CD4-positive, alpha-beta memory T cell (primary cell): ENCODE measurements around the gene MYLK. TPM values are rescaled to one million over a fixed set of nuclear protein-coding genes. Genes with fewer than 3 reads are reported as not detected.
"Not testable (repeated sequence)": the region's sequence is repeated elsewhere in the genome, so short reads cannot be mapped to it uniquely, and the experiment has no call there.

Experiments used
- CTCF ChIA-PET: fragments of 350-600 bp; sonication (Branson Sonifier 250); formaldehyde crosslinking; loops from one replicate; lab custom pipeline; 2021; ENCODE audit warnings: inconsistent platforms; ENCODE audit not compliant: partially characterized antibody; lab: Charles Lee
- POLR2A ChIA-PET: fragments of 350-600 bp; sonication (Branson Sonifier 250); formaldehyde crosslinking; loops from one replicate; lab custom pipeline; 2021; ENCODE audit not compliant: partially characterized antibody; lab: Charles Lee
- DNase-seq, 5 donors: peaks; one replicate each; pipeline versions ENCODE4 v3.0.0 to v3.0.0-alpha.2; 2020 to 2022; ENCODE audit warnings: mixed read lengths in 1 of 5
- H3K27ac ChIP-seq: one replicate; pipeline ENCODE4 v1.7.0; 2013; ENCODE audit warnings: low read depth, low read length
- H3K27me3 ChIP-seq: 2 replicates; pipeline ENCODE4 v1.7.0; 2013; ENCODE audit warnings: mild to moderate bottlenecking, low read length, moderate library complexity; ENCODE audit not compliant: insufficient read depth
- H3K36me3 ChIP-seq: 2 replicates; pipeline ENCODE4 v1.7.0; 2013; ENCODE audit warnings: mild to moderate bottlenecking, low read length, moderate library complexity; ENCODE audit not compliant: insufficient read depth
- H3K4me1 ChIP-seq: 2 replicates; pipeline ENCODE4 v1.7.0; 2013; ENCODE audit warnings: mild to moderate bottlenecking, low read length, moderate library complexity; ENCODE audit not compliant: insufficient read depth
- H3K4me3 ChIP-seq, 2 donors: one replicate each; pipeline ENCODE4 v1.7.0; 2013; ENCODE audit warnings: low read length in 2 of 2, mild to moderate bottlenecking in 1 of 2
- H3K9me3 ChIP-seq, 2 donors: one replicate each; pipeline ENCODE4 v1.7.0; 2013; ENCODE audit warnings: low read length in 2 of 2, control low read depth in 1 of 2; ENCODE audit not compliant: control insufficient read depth in 1 of 2
- H3K27ac Mint-ChIP-seq, 7 donors: one replicate each; pipeline ENCODE4 v1.8.0; 2020 to 2021; ENCODE audit warnings: mixed read lengths in 7 of 7, mild to moderate bottlenecking in 6 of 7, inconsistent platforms in 3 of 7, moderate library complexity in 3 of 7
- H3K27me3 Mint-ChIP-seq, 2 donors: one replicate each; pipeline ENCODE4 v1.8.0; 2020 to 2021; ENCODE audit warnings: mixed read lengths in 2 of 2
- H3K36me3 Mint-ChIP-seq, 2 donors: one replicate each; pipeline ENCODE4 v1.8.0; 2020 to 2021; ENCODE audit warnings: mixed read lengths in 2 of 2, inconsistent platforms in 1 of 2, mild to moderate bottlenecking in 1 of 2
- H3K4me1 Mint-ChIP-seq, 4 donors: one replicate each; pipeline ENCODE4 v1.8.0; 2020 to 2021; ENCODE audit warnings: mixed read lengths in 4 of 4, mild to moderate bottlenecking in 1 of 4
- H3K4me3 Mint-ChIP-seq, 8 donors: one replicate each; pipeline ENCODE4 v1.8.0; 2020 to 2021; ENCODE audit warnings: mixed read lengths in 8 of 8, mild to moderate bottlenecking in 7 of 8, moderate library complexity in 6 of 8, inconsistent platforms in 3 of 8
- H3K9me3 Mint-ChIP-seq, 8 donors: one replicate each; pipeline ENCODE4 v1.8.0; 2020 to 2021; ENCODE audit warnings: mixed read lengths in 8 of 8, mild to moderate bottlenecking in 5 of 8, inconsistent platforms in 3 of 8, moderate library complexity in 1 of 8
- intact Hi-C: fragments of 100-400 bp; cut with micrococcal nuclease; formaldehyde crosslinking; loops from one replicate; pipeline ENCODE4 v1.15.1; 2023
- polyA plus RNA-seq, 2 donors: library from polyadenylated mRNA; unstranded; fragments of 300-500 nt; fragmentation: Illumina TruSeq; gene quantifications; one replicate each; pipeline ENCODE4 v1.2.3, GENCODE V29; 2021
- total RNA-seq, 2 experiments: library from RNA; stranded (reverse); gene quantifications; one replicate each; pipeline ENCODE4 v1.2.3, GENCODE V29; 2021

Gene MYLK
- total and polyA plus RNA-seq, 4 experiments from 2014 or later, result 0.18 TPM; not detected in 3

GRCh38 chr3:123702057-123702456 lies 182.1 kb downstream of the MYLK start:
- H3K9me3 ChIP-seq, H3K36me3 Mint-ChIP-seq, H3K4me1 Mint-ChIP-seq, H3K36me3 ChIP-seq, H3K27me3 Mint-ChIP-seq, H3K4me1 ChIP-seq, intact Hi-C loops, POLR2A ChIA-PET, H3K27ac ChIP-seq, H3K9me3 Mint-ChIP-seq, H3K4me3 Mint-ChIP-seq, H3K27ac Mint-ChIP-seq, H3K27me3 ChIP-seq, H3K4me3 ChIP-seq: not testable (repeated sequence)
- peak in 1 of 5 donors; percentile 2 for DNase-seq
- CTCF ChIA-PET, result interaction anchor here (1.4 kb wide), 1 partner anchor 21 kb away, joined by 3 read pairs; no protein-coding TSS in a partner anchor

DNA sequence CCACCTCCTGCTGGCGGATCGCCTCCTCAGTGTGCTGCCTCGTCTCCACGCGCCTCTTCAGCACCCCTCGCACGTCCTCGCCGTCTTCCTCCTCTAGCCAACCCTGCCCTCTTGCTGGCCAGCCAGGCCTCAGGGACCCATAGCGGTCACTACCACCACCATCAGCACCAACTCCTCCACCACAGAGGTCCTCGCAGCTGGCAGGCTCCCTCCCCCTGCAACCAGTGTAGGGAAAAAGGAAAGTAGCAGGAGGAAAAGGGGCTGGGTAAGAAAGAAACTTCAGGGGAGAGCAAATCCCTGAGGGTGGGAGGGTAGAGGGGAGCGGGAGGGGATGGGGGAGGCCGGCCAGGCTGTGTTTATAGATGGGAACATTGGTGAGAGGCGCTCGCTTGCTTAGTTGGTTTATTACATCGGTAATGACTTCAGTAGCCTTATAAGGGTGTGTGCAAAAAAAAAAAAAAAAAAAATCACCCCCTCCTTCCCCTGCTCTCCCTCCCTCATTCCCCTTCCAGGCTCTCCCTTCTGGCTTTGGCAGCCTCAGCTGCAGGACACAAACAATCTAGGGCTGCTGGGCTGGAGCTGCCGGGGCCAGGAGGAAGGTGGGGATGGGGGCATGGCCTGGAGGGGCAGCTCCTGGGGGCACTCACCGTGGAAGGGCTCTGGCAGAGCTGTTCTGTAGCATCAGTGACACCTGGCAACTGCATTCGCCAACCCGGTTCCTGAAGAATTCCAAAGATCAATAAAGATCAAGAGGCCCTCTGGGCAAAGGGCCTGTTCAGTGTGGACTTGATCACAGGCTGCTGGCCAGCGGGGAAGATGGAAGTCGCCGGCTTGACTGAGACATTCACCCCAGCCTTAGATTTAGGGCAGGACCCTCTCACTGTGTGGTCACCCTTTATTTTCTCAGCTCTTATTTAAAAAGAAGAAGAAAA lies 183.1 kb downstream of the MYLK start:
- POLR2A ChIA-PET, result no interaction called here
- no peaks in the 10 kb centered on the region for H3K36me3 Mint-ChIP-seq
- Histone ChIP-seq H3K4me1 (no peaks in the 10 kb centered on the region), H3K27me3 (no peaks in the 10 kb centered on the region), H3K36me3 (no peaks in the 10 kb centered on the region), H3K9me3 (no peaks in the 10 kb centered on the region), H3K4me3 (no peak overlapping the region), H3K27ac (no peak overlapping the region)
- H3K4me1 Mint-ChIP-seq, result no peaks in the 10 kb centered on the region
- no peak overlapping the region for H3K27ac Mint-ChIP-seq
- no peak for DNase-seq
- no peak overlapping the region for H3K4me3 Mint-ChIP-seq
- CTCF ChIA-PET, result interaction anchor here (1.4 kb wide), 1 partner anchor 22 kb away, joined by 3 read pairs; no protein-coding TSS in a partner anchor
- H3K27me3 Mint-ChIP-seq, result peaks cover 2 to 3% of the 10 kb centered on the region in 2 donors
- intact Hi-C loops, result no loop called here
- no peaks in the 10 kb centered on the region for H3K9me3 Mint-ChIP-seq

DNA sequence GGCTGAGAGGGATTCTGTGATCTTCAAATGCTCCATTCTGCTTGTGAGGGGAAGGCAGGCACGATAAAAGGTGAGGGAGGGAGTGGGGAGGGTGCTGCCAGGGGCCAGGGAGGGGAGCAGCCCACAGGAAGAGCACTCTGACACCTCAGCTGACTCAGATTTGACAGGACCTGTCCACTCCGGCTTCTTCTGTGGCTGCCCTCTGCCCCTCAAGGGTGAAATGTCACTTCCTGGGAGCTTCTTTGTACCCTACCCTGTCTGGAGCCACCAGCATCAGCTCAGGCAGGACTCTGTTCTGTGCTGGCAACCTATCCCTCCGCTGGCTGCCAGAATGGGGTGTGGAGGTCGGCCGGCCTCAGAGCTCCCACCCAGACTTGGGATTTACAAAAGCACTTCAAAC lies 185.3 kb downstream of the MYLK start:
- Histone ChIP-seq H3K36me3 (no peaks in the 10 kb centered on the region), H3K27me3 (no peaks in the 10 kb centered on the region), H3K4me3 (no peak overlapping the region), H3K27ac (no peak overlapping the region), H3K9me3 (no peaks in the 10 kb centered on the region), H3K4me1 (no peaks in the 10 kb centered on the region)
- intact Hi-C loops, result no loop called here
- no peaks in the 10 kb centered on the region for H3K4me1 Mint-ChIP-seq
- ChIA-PET POLR2A (no interaction called here), CTCF (no interaction called here)
- H3K27me3 Mint-ChIP-seq, result peaks cover 2 to 6% of the 10 kb centered on the region in 2 donors
- no peak overlapping the region for H3K4me3 Mint-ChIP-seq
- H3K36me3 Mint-ChIP-seq, result no peaks in the 10 kb centered on the region
- no peaks in the 10 kb centered on the region for H3K9me3 Mint-ChIP-seq
- no peak for DNase-seq
- H3K27ac Mint-ChIP-seq, result no peak overlapping the region

DNA sequence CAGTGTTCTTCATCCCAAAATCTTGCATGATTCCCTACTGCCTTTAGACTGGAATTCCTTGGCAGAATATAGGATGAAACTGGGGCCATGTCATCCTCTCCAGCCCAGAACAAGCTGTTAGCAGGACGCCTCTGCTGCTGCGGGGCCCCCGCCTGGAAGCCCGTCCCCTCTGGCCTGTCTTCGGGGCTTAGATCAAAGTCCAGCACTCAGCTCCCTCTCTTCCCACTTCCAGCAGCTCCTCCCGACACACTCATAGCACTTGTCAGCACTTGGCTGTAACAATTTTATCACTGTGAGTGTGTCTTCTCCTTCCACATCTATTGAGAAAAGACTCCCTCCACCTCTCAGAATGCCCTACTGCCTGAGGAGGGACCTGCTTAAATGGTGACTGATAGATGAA lies 187.3 kb downstream of the MYLK start:
- POLR2A ChIA-PET, result no interaction called here

GRCh38 chr3:123695731-123696640 lies 188.1 kb downstream of the MYLK start:
- intact Hi-C loops, result no loop called here

More for the DNA sequence above, 187.3 kb downstream of the MYLK start:
- Mint-ChIP-seq H3K27me3 (peaks cover 2 to 7% of the 10 kb centered on the region in 2 donors), H3K36me3 (no peaks in the 10 kb centered on the region), H3K4me3 (no peak overlapping the region), H3K4me1 (no peaks in the 10 kb centered on the region), H3K27ac (no peak overlapping the region), H3K9me3 (no peaks in the 10 kb centered on the region)
- no peak for DNase-seq
- CTCF ChIA-PET, result no interaction called here
- no peaks in the 10 kb centered on the region for H3K27me3 ChIP-seq
- intact Hi-C loops, result no loop called here
- H3K36me3 ChIP-seq, result no peaks in the 10 kb centered on the region
- no peak overlapping the region for H3K4me3 ChIP-seq
- H3K4me1 ChIP-seq, result no peaks in the 10 kb centered on the region
- H3K9me3 ChIP-seq, result no peaks in the 10 kb centered on the region
- H3K27ac ChIP-seq, result no peak overlapping the region

DNA sequence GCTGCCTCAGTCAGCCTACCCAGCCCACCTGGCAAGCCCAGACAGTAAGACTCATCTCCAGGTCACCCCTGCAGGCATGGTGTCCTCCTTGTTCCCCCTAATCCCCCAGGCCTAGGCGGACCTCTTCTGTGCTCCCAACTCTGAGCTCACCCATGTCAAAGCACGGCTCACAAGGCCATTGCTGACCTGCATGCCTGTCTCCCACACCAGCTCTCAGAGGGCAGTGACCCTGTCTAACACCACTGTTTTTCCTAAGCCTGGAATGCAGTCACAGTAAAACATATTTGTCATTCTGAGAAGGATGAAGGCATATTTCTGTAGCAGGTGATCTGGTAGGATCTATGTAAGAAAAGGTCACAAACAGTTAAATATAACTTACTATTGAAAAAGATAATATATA lies 189.0 kb downstream of the MYLK start:
- intact Hi-C loops, result no loop called here
- no peak overlapping the region for H3K27ac Mint-ChIP-seq
- no peaks in the 10 kb centered on the region for H3K9me3 Mint-ChIP-seq
- H3K4me3 ChIP-seq, result no peak overlapping the region
- no peak overlapping the region for H3K27ac ChIP-seq
- H3K27me3 Mint-ChIP-seq, result peaks cover 2 to 9% of the 10 kb centered on the region in 2 donors
- H3K27me3 ChIP-seq, result no peaks in the 10 kb centered on the region
- H3K4me3 Mint-ChIP-seq, result no peak overlapping the region
- no peaks in the 10 kb centered on the region for H3K36me3 Mint-ChIP-seq
- no peaks in the 10 kb centered on the region for H3K36me3 ChIP-seq
- DNase-seq, result no peak
- POLR2A ChIA-PET, result no interaction called here
- H3K4me1 Mint-ChIP-seq, result no peaks in the 10 kb centered on the region
- CTCF ChIA-PET, result no interaction called here
- no peaks in the 10 kb centered on the region for H3K9me3 ChIP-seq
- no peaks in the 10 kb centered on the region for H3K4me1 ChIP-seq

More at GRCh38 chr3:123695731-123696640, 188.1 kb downstream of the MYLK start:
- peaks cover 2 to 11% of the 10 kb centered on the region in 2 donors for H3K27me3 Mint-ChIP-seq
- no peaks in the 10 kb centered on the region for H3K27me3 ChIP-seq
- H3K36me3 ChIP-seq, result no peaks in the 10 kb centered on the region
- H3K27ac Mint-ChIP-seq, result peak overlapping the region in 1 of 7 donors; percentile 24
- no peak for DNase-seq
- H3K27ac ChIP-seq, result no peak overlapping the region
- no peaks in the 10 kb centered on the region for H3K4me1 Mint-ChIP-seq
- no peaks in the 10 kb centered on the region for H3K9me3 ChIP-seq
- H3K4me1 ChIP-seq, result no peaks in the 10 kb centered on the region
- no peaks in the 10 kb centered on the region for H3K36me3 Mint-ChIP-seq
- POLR2A ChIA-PET, result no interaction called here
- H3K4me3 ChIP-seq, result no peak overlapping the region
- H3K4me3 Mint-ChIP-seq, result no peak overlapping the region
- H3K9me3 Mint-ChIP-seq, result no peaks in the 10 kb centered on the region
- CTCF ChIA-PET, result no interaction called here
